Astrocyte (in vitro differentiated cells and primary cell): ENCODE measurements around the gene ACVR1.

Experiments used
- CTCF ChIP-seq: IDR thresholded peaks from 2 replicates; pipeline ENCODE4 v1.5.1; 2011; ENCODE audit warnings: low read depth, mild to moderate bottlenecking, inconsistent platforms, low read length, moderate library complexity; ENCODE audit not compliant: insufficient read depth
- EZH2 ChIP-seq: IDR thresholded peaks from 2 replicates; pipeline ENCODE4 v1.6.1; 2012; ENCODE audit warnings: mild to moderate bottlenecking, low read length, inconsistent platforms; ENCODE audit not compliant: insufficient read depth

DNA sequence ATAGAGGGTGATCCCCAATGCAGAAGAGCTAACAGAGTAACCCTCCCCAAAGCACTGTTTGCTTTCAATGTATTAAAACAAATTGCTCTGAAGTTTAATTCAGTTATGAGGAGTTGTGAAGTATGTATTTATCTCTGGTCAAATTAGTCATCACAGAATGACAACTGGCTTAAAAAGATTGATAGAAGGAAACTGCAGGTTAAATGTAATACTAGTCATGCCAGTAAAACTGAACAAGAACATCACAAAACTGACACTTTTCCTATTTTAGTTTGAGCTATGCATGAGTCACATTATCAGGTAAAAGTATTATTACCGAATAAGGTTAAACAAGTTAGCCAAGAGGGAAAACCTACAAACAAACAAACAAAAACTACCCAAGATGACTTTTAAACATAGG is 148.4 kb downstream of the ACVR1 start:
- TF ChIP-seq CTCF (no peak), EZH2 (no peak)
